ENCODE data around the gene ATP8A2. TPM values are rescaled to one million over a fixed set of nuclear protein-coding genes. Genes with fewer than 3 reads are reported as not detected.

ATP8A2 gene
- total and polyA plus RNA-seq, 2 of the 4 experiments (the other 2 are of a cell fraction): 0.02 to 0.18 TPM

DNA sequence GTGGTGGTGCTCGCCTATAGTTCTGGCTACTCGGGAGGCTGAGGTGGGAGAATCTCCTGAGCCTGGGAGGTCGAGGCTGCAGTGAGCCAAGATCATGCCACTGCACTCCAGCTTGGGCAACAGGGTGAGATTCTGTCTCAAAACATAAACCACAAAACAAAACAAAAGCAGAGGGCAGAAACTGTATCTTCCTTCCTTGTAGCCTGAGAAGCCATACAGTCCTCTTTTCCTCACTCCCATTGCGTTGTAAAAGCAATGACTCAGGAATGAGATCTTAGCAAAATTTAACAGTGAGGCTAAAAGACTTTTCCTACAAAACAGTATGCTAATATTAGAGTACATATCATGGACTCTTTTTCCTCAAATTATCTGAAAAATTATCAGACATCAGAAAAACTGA, 549.2 kb downstream of the ATP8A2 start:
- no peaks in the 10 kb centered on the region for H3K36me3 ChIP-seq (ENCODE audit: control insufficient read depth, insufficient read depth, low read length)
- no peaks in the 10 kb centered on the region for H3K27me3 ChIP-seq (ENCODE audit: control insufficient read depth, insufficient read depth, low read length)
- H2BK20ac ChIP-seq (ENCODE audit: low read depth, low read length): no peak overlapping the region
- ATAC-seq (ENCODE audit: low read depth): no peak
- DNase-seq: no peak
- H2AK9ac ChIP-seq (replicated peaks; ENCODE audit: low read depth, low read length, poor library complexity): no peak overlapping the region
- ChIA-PET CTCF (no interaction called here), POLR2A (ENCODE audit: unreplicated experiment) (no interaction called here)
- H2BK120ac ChIP-seq (ENCODE audit: low read depth, low read length): no peak overlapping the region
- no peak overlapping the region for H3K56ac ChIP-seq (ENCODE audit: extremely low read depth, insufficient read depth, low read length)
- no TSS peak for BruUV-seq (replicated peaks)
- no peak overlapping the region for H2AFZ ChIP-seq (replicated peaks; ENCODE audit: low read length, poor library complexity)
- in situ Hi-C loops (cut with MboI; ENCODE audit: low sequenced_read_pairs): no loop called here
- H4K5ac ChIP-seq (ENCODE audit: low read depth, low read length): no peak overlapping the region
- H3K4ac ChIP-seq (ENCODE audit: low read depth, low read length): no peak overlapping the region
- H3K9me3 ChIP-seq (ENCODE audit: control insufficient read depth, insufficient read depth, low read length): no peaks in the 10 kb centered on the region
- no peak overlapping the region for H3K14ac ChIP-seq (replicated peaks; ENCODE audit: low read depth, low read length)
- H2AK5ac ChIP-seq (ENCODE audit: low read depth, low read length): no peak overlapping the region
- dilution Hi-C loops (cut with HindIII; ENCODE audit: low sequenced_read_pairs, unreplicated experiment): no loop called here
- no peak overlapping the region for H3K9ac ChIP-seq (ENCODE audit: low read depth, low read length)
- H3K9me1 ChIP-seq (ENCODE audit: insufficient read depth, low read length): no peaks in the 10 kb centered on the region
- H2BK15ac ChIP-seq (ENCODE audit: low read depth, low read length): no peak overlapping the region
- no peaks in the 10 kb centered on the region for H3K79me1 ChIP-seq (ENCODE audit: low read depth in 1 of 2, low read length in 2 of 2)
- no peaks in the 10 kb centered on the region for H4K20me1 ChIP-seq (ENCODE audit: insufficient read depth, low read length)
- no peaks in the 10 kb centered on the region for H3K4me1 ChIP-seq (ENCODE audit: control insufficient read depth, insufficient read depth, low read length)
- no peak overlapping the region for H3K18ac ChIP-seq (ENCODE audit: low read depth, low read length)
- H3K23ac ChIP-seq (ENCODE audit: low read depth, low read length): no peak overlapping the region
- H3K4me3 ChIP-seq (ENCODE audit: insufficient read depth, low read depth, low read length): no peak overlapping the region
- TF ChIP-seq CHD1 (IDR thresholded peaks at IDR 0.05; ENCODE audit: low read depth, low read length): no peak
- no peak for TF ChIP-seq MAZ (IDR thresholded peaks at IDR 0.05; ENCODE audit: borderline replicate concordance, low read depth, low read length)
- TF ChIP-seq RFX5 (IDR thresholded peaks at IDR 0.05; ENCODE audit: low read depth, low read length): no peak
- TF ChIP-seq, protein P1, sequence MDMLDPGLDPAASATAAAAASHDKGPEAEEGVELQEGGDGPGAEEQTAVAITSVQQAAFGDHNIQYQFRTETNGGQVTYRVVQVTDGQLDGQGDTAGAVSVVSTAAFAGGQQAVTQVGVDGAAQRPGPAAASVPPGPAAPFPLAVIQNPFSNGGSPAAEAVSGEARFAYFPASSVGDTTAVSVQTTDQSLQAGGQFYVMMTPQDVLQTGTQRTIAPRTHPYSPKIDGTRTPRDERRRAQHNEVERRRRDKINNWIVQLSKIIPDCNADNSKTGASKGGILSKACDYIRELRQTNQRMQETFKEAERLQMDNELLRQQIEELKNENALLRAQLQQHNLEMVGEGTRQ (IDR thresholded peaks at IDR 0.05; ENCODE audit: low read depth, low read length): no peak
- TF ChIP-seq NFE2L2 (IDR thresholded peaks at IDR 0.05; ENCODE audit: low read depth, low read length): no peak
- no peak for TF ChIP-seq MAFK (IDR thresholded peaks at IDR 0.05; ENCODE audit: low read depth, low read length)
- no peak for TF ChIP-seq RAD21 (IDR thresholded peaks at IDR 0.05; ENCODE audit: low read length)
- TF ChIP-seq BHLHE40 (IDR thresholded peaks at IDR 0.05; ENCODE audit: low read depth, low read length): no peak
- no peak for TF ChIP-seq RCOR1 (IDR thresholded peaks at IDR 0.05; ENCODE audit: insufficient replicate concordance, low read length)
- WGBS, 2 experiments (ENCODE audit: extremely low coverage in 2 of 2, insufficient read length in 1 of 2): no CpG with 5 or more reads among the region's 4 CpGs
- no peak overlapping the region for H2BK5ac ChIP-seq (ENCODE audit: low read depth, low read length, poor library complexity, severe bottlenecking)
- intact Hi-C loops (cut with micrococcal nuclease): no loop called here
- no peak overlapping the region for H4K8ac ChIP-seq (ENCODE audit: low read depth in 2 of 2, low read length in 2 of 2)
- H3K27ac ChIP-seq (ENCODE audit: insufficient read depth, low read length): no peak overlapping the region
- H3K4me2 ChIP-seq (ENCODE audit: low read depth, low read length): no peak overlapping the region
- no peak overlapping the region for H4K91ac ChIP-seq (ENCODE audit: insufficient read depth, low read depth, low read length)
